HepG2 (cell line): Measurements from ENCODE around the gene PAPSS1. TPM values are rescaled to one million over a fixed set of nuclear protein-coding genes. Genes with fewer than 3 reads are reported as not detected.

ENCODE experiments used
- ATAC-seq: fragments of 200-7000 bp; cut with Tn5 transposase; 3 replicates; pipeline ENCODE4 v1.9.1; 2020; ENCODE audit warnings: mild to moderate bottlenecking, moderate library complexity
- BruUV-seq: library from RNA; stranded (reverse); fragments of 400-500 nt; replicated peaks from 2 replicates; lab custom pipeline; 2021; lab: Mats Ljungman, UMichigan
- CTCF ChIA-PET: fragments of 300-600 bp; formaldehyde crosslinking; extraction: SDS; loops from one replicate; lab custom pipeline; 2021; ENCODE audit warnings: low total read pairs, inconsistent platforms, low intra/inter-chr PET ratio; lab: Yijun Ruan, JAX
- POLR2A ChIA-PET: fragments of 350-600 bp; sonication (Branson Sonifier 250); formaldehyde crosslinking; loops from one replicate; lab custom pipeline; 2020; ENCODE audit warnings: antibody characterized with exemption, inconsistent platforms; lab: Yijun Ruan, JAX
- DNase-seq: peaks from one replicate; pipeline ENCODE4 v3.0.0-alpha.2; 2015; ENCODE audit warnings: low spot score
- FAIRE-seq: peaks from 3 replicates; lab custom pipeline; 2011; peaks lifted over from hg19 to GRCh38; lab: Jason Lieb, UNC
- H2AFZ ChIP-seq: one replicate; pipeline ENCODE4 v1.6.1; 2011; ENCODE audit warnings: low read length, inconsistent platforms
- H3K27ac ChIP-seq: fragments of 300-600 bp; 3 replicates; pipeline ENCODE4 v1.8.0; 2011; ENCODE audit warnings: mixed run types, mild to moderate bottlenecking, mixed read lengths, low read length, inconsistent platforms; ENCODE audit not compliant: insufficient read depth; ENCODE audit errors: extremely low read length
- H3K27me3 ChIP-seq, 2 experiments: fragments of 200-600 bp in 1 of 2; 2 replicates in 1 of 2; 3 replicates in 1 of 2; pipeline versions ENCODE4 v1.6.0 to v1.8.0; 2011; ENCODE audit warnings: low read length in 2 of 2, mild to moderate bottlenecking in 2 of 2, moderate library complexity in 2 of 2, inconsistent platforms in 1 of 2; ENCODE audit not compliant: insufficient read depth in 2 of 2, control insufficient read depth in 1 of 2
- H3K36me3 ChIP-seq, 2 experiments: fragments of 200-600 bp in 1 of 2; replicated peaks in 1 of 2; 2 replicates in 1 of 2; 3 replicates in 1 of 2; pipeline versions ENCODE4 v1.5.1 to v1.8.0; 2011; ENCODE audit warnings: low read length in 2 of 2, inconsistent platforms in 1 of 2; ENCODE audit not compliant: insufficient read depth in 2 of 2, control insufficient read depth in 1 of 2
- H3K4me1 ChIP-seq: 2 replicates; pipeline ENCODE4 v1.5.1; 2012; ENCODE audit warnings: low read length, inconsistent platforms; ENCODE audit not compliant: insufficient read depth
- H3K4me2 ChIP-seq: 2 replicates; pipeline ENCODE4 v1.6.0; 2011; ENCODE audit warnings: low read depth, low read length, inconsistent platforms
- H3K4me3 ChIP-seq, 3 experiments: fragments of 200-600 bp in 1 of 3; sonication (generic), shearing (Covaris generic) in 1 of 3; replicated peaks in 1 of 3; 2 replicates each; pipeline ENCODE4 v1.5.1; 2011 to 2016; ENCODE audit warnings: low read length in 3 of 3, inconsistent platforms in 2 of 3, low read depth in 2 of 3, mild to moderate bottlenecking in 2 of 3, control low read depth in 1 of 3, mixed read lengths in 1 of 3; ENCODE audit not compliant: insufficient read depth in 1 of 3
- H3K79me2 ChIP-seq: one replicate; pipeline ENCODE4 v1.6.1; 2011; ENCODE audit warnings: low read length, inconsistent platforms; ENCODE audit not compliant: insufficient read depth
- H3K9ac ChIP-seq: 2 replicates; pipeline ENCODE4 v1.6.0; 2011; ENCODE audit warnings: mild to moderate bottlenecking, low read depth, low read length, inconsistent platforms; ENCODE audit not compliant: insufficient read depth
- H3K9me3 ChIP-seq: 2 replicates; pipeline ENCODE4 v1.5.1; 2012; ENCODE audit warnings: mild to moderate bottlenecking, low read length
- H4K20me1 ChIP-seq: 2 replicates; pipeline ENCODE4 v1.6.0; 2011; ENCODE audit warnings: inconsistent platforms, mild to moderate bottlenecking, low read length, moderate library complexity; ENCODE audit not compliant: insufficient read depth
- AHR ChIP-seq: IDR thresholded peaks from 2 replicates; pipeline ENCODE4 v1.6.1; 2018; ENCODE audit warnings: missing genetic modification reagents, missing compliant biosample characterization
- FOXK1 ChIP-seq: sonication (generic); formaldehyde crosslinking; IDR thresholded peaks from 2 replicates; pipeline ENCODE4 v1.4.0; 2020; ENCODE audit warnings: low read depth, missing genetic modification reagents, borderline replicate concordance
- HMGXB4 ChIP-seq, 2 experiments: sonication (generic) in 1 of 2; formaldehyde crosslinking in 1 of 2; IDR thresholded peaks; 2 replicates each; pipeline versions ENCODE4 v1.4.0 to v1.6.1; 2018 to 2020; ENCODE audit warnings: missing genetic modification reagents in 2 of 2, borderline replicate concordance in 1 of 2, low read depth in 1 of 2, mild to moderate bottlenecking in 1 of 2, missing biosample characterization in 1 of 2
- HOXD1 ChIP-seq: sonication (generic); formaldehyde crosslinking; IDR thresholded peaks from 2 replicates; pipeline ENCODE4 v1.5.0; 2020; ENCODE audit warnings: missing genetic modification reagents
- KDM6A ChIP-seq: IDR thresholded peaks from 2 replicates; pipeline ENCODE4 v1.6.1; 2016; ENCODE audit warnings: low read depth
- KLF13 ChIP-seq: sonication (generic); formaldehyde crosslinking; IDR thresholded peaks from 2 replicates; pipeline ENCODE4 v1.4.0; 2020; ENCODE audit warnings: mild to moderate bottlenecking, missing genetic modification reagents
- TAF15 ChIP-seq: fragments of 200-400 bp; formaldehyde crosslinking; IDR thresholded peaks from one replicate; pipeline ENCODE4 v1.6.1; 2018; ENCODE audit warnings: mild to moderate bottlenecking, low read depth, low read length; ENCODE audit not compliant: poor library complexity, severe bottlenecking
- TBP ChIP-seq: sonication (generic); formaldehyde crosslinking; IDR thresholded peaks from 2 replicates; pipeline ENCODE4 v1.5.0; 2020; ENCODE audit warnings: missing genetic modification reagents
- ZBTB4 ChIP-seq: sonication (generic); formaldehyde crosslinking; IDR thresholded peaks from 2 replicates; pipeline ENCODE4 v1.4.0; 2020; ENCODE audit warnings: missing genetic modification reagents, mild to moderate bottlenecking, borderline replicate concordance
- ZKSCAN1 ChIP-seq: fragments of 150-350 bp; IDR thresholded peaks from 2 replicates; pipeline ENCODE4 v1.6.1; 2014; ENCODE audit warnings: low read length
- ZNF382 ChIP-seq: sonication (generic); formaldehyde crosslinking; IDR thresholded peaks from 2 replicates; pipeline ENCODE4 v1.5.0; 2020; ENCODE audit warnings: missing genetic modification reagents, mild to moderate bottlenecking, borderline replicate concordance
- ZNF431 ChIP-seq: sonication (generic); formaldehyde crosslinking; IDR thresholded peaks from 2 replicates; pipeline ENCODE4 v1.9.0; 2022; ENCODE audit warnings: missing genetic modification reagents, low read depth, mild to moderate bottlenecking, borderline replicate concordance
- ZNF710 ChIP-seq: sonication (generic); formaldehyde crosslinking; IDR thresholded peaks from 2 replicates; pipeline ENCODE4 v1.5.0; 2020; ENCODE audit warnings: mild to moderate bottlenecking, missing genetic modification reagents, borderline replicate concordance
- ZSCAN20 ChIP-seq: sonication (generic); formaldehyde crosslinking; IDR thresholded peaks from 2 replicates; pipeline ENCODE4 v1.4.0; 2020; ENCODE audit warnings: missing genetic modification reagents, mild to moderate bottlenecking, borderline replicate concordance
- WGBS: methylation state at CpG from one replicate; pipeline ENCODE4 v1.1.6; 2017; ENCODE audit warnings: low lambda C conversion rate; 5-methylcytosine and 5-hydroxymethylcytosine counted together
- in situ Hi-C: cut with HindIII; loops from 2 replicates; pipeline ENCODE4 v1.10.0; 2017; ENCODE audit warnings: low pct_unique_long_range_greater_than_20kb; ENCODE audit not compliant: extremely low pct_ligation_motif_present
- intact Hi-C: fragments of 100-400 bp; cut with micrococcal nuclease; formaldehyde crosslinking; loops from one replicate; pipeline ENCODE4 v1.10.0; 2022; ENCODE audit not compliant: unreplicated experiment
- polyA plus RNA-seq, 8 experiments: library from polyadenylated mRNA; depleted of rRNA in 3 of 8; stranded (reverse) in 7 of 8; unstranded in 1 of 8; fragments of >200 nt; fragmentation: Illumina TruSeq in 4 of 8; extraction: Trizol in 4 of 8; gene quantifications; 2 replicates each; pipeline versions ENCODE4 v1.2.1 to v1.2.3, GENCODE V29; 2011 to 2016; ENCODE audit warnings: low read depth in 4 of 8, missing spikeins in 1 of 8, mixed read lengths in 1 of 8; ENCODE audit not compliant: insufficient read depth in 1 of 8
- total RNA-seq, 5 experiments: library from RNA; depleted of rRNA; stranded (reverse); fragments of >200 nt; fragmentation: Illumina TruSeq; extraction: Trizol; gene quantifications; 2 replicates each; pipeline ENCODE4 v1.2.3, GENCODE V29; 2016; ENCODE audit warnings: low read depth in 1 of 5

PAPSS1 gene
- total and polyA plus RNA-seq, 2 of the 13 experiments (the other 11 are each of a cell fraction or from before 2014, with no cell fraction given) = 105 to 126 TPM

- Histone ChIP-seq H3K9me3 (no peaks in the 10 kb centered on the region), H3K36me3 (no peaks in the 10 kb centered on the region), H3K9ac (no peak overlapping the region), H4K20me1 (no peaks in the 10 kb centered on the region), H3K27ac (no peak overlapping the region), H3K27me3 (no peaks in the 10 kb centered on the region; a peak in 1 of 5 replicates), H3K4me3 (no peak overlapping the region), H3K4me1 (peaks cover 37% of the 10 kb centered on the region), H3K4me2 (no peak overlapping the region), H2AFZ (no peak overlapping the region), H3K79me2 (no peaks in the 10 kb centered on the region)
- CTCF ChIA-PET = interaction anchor here (2.2 kb wide), 1 partner anchor 157 kb away, joined by 15 read pairs; no protein-coding TSS in a partner anchor
- 20% methylated on average over 3 of the region's 3 CpGs for WGBS
- POLR2A ChIA-PET = interaction anchor here (4.2 kb wide), 1 partner anchor 16 kb away, joined by 23 read pairs; the partner anchor contains the start of gene PAPSS1
- intact Hi-C loops (loop anchor here (2.0 to 5.0 kb wide), 3 partner anchors 17 to 84 kb away; no protein-coding TSS in a partner anchor), in situ Hi-C loops (loop anchor here (5.0 kb wide), 1 partner anchor 159 kb away; no protein-coding TSS in a partner anchor)
- no peak for ATAC-seq
- no TSS peak for BruUV-seq
- no peak for FAIRE-seq
- no peak for DNase-seq
- TF ChIP-seq HMGXB4 (CRISPR knock-in tag; IDR thresholded peaks at IDR 0.05; ENCODE audit: borderline replicate concordance in 1 of 2, low read depth in 1 of 2) (no peak), FOXK1 (CRISPR knock-in tag) (no peak), ZNF382 (CRISPR knock-in tag) (no peak), TBP (CRISPR knock-in tag) (no peak), ZNF710 (CRISPR knock-in tag) (no peak), HOXD1 (CRISPR knock-in tag) (no peak), TAF15 (no peak), ZBTB4 (no peak), AHR (CRISPR knock-in tag) (no peak), ZNF431 (CRISPR knock-in tag) (no peak), KLF13 (CRISPR knock-in tag) (no peak), ZSCAN20 (CRISPR knock-in tag) (no peak), ZKSCAN1 (no peak), KDM6A (no peak)
These were observed 16.0 kb upstream of the PAPSS1 start for GRCh38 chr4:107736037-107736436.
